Neural crest cell (in vitro differentiated cells): ENCODE results near the gene PDYN. TPM values are rescaled to one million over a fixed set of nuclear protein-coding genes. Genes with fewer than 3 reads are reported as not detected.

ENCODE experiments used
- DNase-seq: peaks from one replicate; pipeline ENCODE4 v3.0.0; 2021; ENCODE audit warnings: low read depth, mixed read lengths, low spot score
- H3K27ac Mint-ChIP-seq: one replicate; pipeline ENCODE4 v1.8.0; 2021; ENCODE audit warnings: mild to moderate bottlenecking, mixed read lengths; ENCODE audit not compliant: unreplicated experiment
- H3K27me3 Mint-ChIP-seq: 2 replicates; pipeline ENCODE4 v1.8.0; 2021; ENCODE audit warnings: low read depth, mild to moderate bottlenecking, mixed read lengths
- H3K36me3 Mint-ChIP-seq: 2 replicates; pipeline ENCODE4 v1.8.0; 2021; ENCODE audit warnings: low read depth, mild to moderate bottlenecking, mixed read lengths
- H3K4me1 Mint-ChIP-seq: 2 replicates; pipeline ENCODE4 v1.8.0; 2021; ENCODE audit warnings: mixed read lengths
- H3K4me3 Mint-ChIP-seq: one replicate; pipeline ENCODE4 v1.8.0; 2021; ENCODE audit warnings: mild to moderate bottlenecking, mixed read lengths
- H3K9me3 Mint-ChIP-seq: 2 replicates; pipeline ENCODE4 v1.8.0; 2021; ENCODE audit warnings: mixed read lengths
- CTCF ChIP-seq: fragments of 200-600 bp; sonication (generic); conservative IDR thresholded peaks from 2 replicates; pipeline ENCODE4 v1.5.0; 2021; ENCODE audit warnings: antibody characterized with exemption, mild to moderate bottlenecking
- total RNA-seq: library from RNA; stranded (reverse); gene quantifications from 2 replicates; pipeline ENCODE4 v1.2.1, GENCODE V29; 2021

Gene PDYN
- total RNA-seq, 1 donor from 2014 or later: 0.63 TPM

DNA sequence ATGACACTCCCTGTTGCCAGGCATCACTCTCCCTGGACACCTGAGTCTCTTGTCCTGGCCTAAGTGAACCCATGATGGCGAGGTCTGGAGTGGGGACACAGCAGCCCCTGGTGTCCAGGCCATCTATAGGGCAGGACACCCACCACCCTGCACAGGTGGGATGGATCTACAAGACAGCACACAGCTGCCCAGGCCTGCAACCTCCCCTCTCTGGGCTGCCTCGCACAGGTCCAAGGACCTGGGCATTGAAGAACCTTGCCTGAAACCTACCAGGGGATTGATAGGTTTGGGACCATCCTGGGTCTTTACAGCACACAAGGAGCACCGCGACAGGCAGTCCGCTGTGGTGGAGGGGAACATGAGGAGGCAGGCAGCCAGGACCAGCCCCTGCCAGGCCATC, 11.2 kb downstream of the PDYN start:
- Mint-ChIP-seq H3K36me3 (no peaks in the 10 kb centered on the region), H3K4me1 (no peaks in the 10 kb centered on the region), H3K27me3 (peaks cover 64% of the 10 kb centered on the region), H3K4me3 (no peak overlapping the region), H3K9me3 (no peaks in the 10 kb centered on the region), H3K27ac (no peak overlapping the region)
- TF ChIP-seq CTCF: no peak
- no peak for DNase-seq

GRCh38 chr20:1979106-1979778, 14.6 kb downstream of the PDYN start:
- no peak overlapping the region for H3K4me3 Mint-ChIP-seq
- no peak for TF ChIP-seq CTCF
- no peaks in the 10 kb centered on the region for H3K9me3 Mint-ChIP-seq
- peaks cover 72% of the 10 kb centered on the region for H3K27me3 Mint-ChIP-seq
- no peak overlapping the region for H3K27ac Mint-ChIP-seq
- H3K36me3 Mint-ChIP-seq: no peaks in the 10 kb centered on the region
- no peak for DNase-seq
- H3K4me1 Mint-ChIP-seq: peaks cover 4% of the 10 kb centered on the region

DNA sequence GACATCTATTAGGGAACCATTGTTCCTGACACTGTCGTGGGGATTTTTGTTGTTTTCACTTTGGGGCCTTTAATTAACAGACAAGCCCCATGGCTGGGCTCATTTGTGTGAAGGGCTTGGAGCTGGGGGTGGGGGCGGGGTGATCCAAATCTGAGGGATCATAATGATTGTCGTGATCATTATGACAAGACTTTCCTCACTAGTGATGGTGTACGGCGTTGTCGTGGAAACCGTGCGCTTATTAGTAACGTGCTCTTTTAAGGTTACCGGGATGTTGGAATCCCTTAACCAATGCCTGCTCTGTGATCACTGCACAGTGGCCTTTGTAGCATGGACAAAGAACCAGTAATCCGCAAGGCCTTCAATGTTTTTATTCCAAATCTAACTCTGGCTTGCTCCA, 18.6 kb downstream of the PDYN start:
- H3K4me3 Mint-ChIP-seq: no peak overlapping the region
- H3K36me3 Mint-ChIP-seq: no peaks in the 10 kb centered on the region
- DNase-seq: no peak
- H3K27me3 Mint-ChIP-seq: peaks cover 72% of the 10 kb centered on the region
- H3K27ac Mint-ChIP-seq: no peak overlapping the region
- no peak for TF ChIP-seq CTCF
- no peaks in the 10 kb centered on the region for H3K9me3 Mint-ChIP-seq
- peaks cover 10% of the 10 kb centered on the region for H3K4me1 Mint-ChIP-seq

DNA sequence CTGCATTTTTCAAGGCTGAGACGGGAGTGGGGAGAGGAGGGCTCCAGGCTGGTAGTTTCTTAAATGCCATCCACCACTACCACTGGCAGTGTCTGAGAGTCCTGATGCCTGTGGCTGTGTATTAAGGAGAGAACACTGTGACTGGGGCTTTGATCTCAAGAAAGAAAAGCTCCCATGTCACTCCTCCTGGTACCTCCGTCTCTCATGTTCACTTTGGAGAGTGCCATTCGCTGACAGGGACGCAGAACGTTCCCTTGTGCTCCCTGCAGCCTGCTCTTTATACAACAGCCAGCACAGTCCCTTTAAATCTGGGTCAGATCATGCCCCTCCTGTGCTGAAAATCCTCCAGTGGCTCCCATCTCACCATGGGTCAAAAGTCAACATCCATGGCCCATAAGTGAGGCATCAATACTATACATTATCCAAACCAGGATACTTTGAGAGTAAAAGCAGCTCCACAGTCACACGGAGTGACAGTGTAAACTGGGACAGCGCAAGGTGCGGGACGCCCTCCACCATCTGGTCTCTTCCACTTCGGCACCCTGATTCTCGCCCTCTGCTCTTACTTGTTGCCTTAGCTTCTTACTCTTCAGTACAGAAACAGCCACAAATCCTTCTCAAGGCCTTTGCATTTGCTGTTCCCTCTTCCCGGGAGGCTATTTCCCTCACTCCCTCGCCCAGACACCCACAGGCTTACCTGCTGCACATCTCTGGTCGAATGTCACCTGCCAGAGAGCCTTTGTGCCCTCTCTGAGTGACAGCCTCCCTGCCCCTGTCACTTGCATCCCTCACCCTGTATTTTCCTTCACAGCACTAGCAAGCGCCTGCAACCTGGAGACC, 20.0 kb downstream of the PDYN start:
- Mint-ChIP-seq H3K36me3 (no peaks in the 10 kb centered on the region), H3K4me1 (peaks cover 10% of the 10 kb centered on the region), H3K27ac (no peak overlapping the region), H3K27me3 (peaks cover 61% of the 10 kb centered on the region), H3K9me3 (no peaks in the 10 kb centered on the region), H3K4me3 (no peak overlapping the region)
- no peak for DNase-seq
- TF ChIP-seq CTCF: no peak

- no peak overlapping the region for H3K4me3 Mint-ChIP-seq
- peaks cover 10% of the 10 kb centered on the region for H3K4me1 Mint-ChIP-seq
- H3K27me3 Mint-ChIP-seq: peaks cover 47% of the 10 kb centered on the region
- no peak for TF ChIP-seq CTCF
- DNase-seq: no peak
- H3K36me3 Mint-ChIP-seq: no peaks in the 10 kb centered on the region
- H3K9me3 Mint-ChIP-seq: no peaks in the 10 kb centered on the region
- H3K27ac Mint-ChIP-seq: no peak overlapping the region
Measured at GRCh38 chr20:1971893-1972586, 21.8 kb downstream of the PDYN start.
